ENCODE results near the gene SLC1A2. TPM values are rescaled to one million over a fixed set of nuclear protein-coding genes. Genes with fewer than 3 reads are reported as not detected.

Gene SLC1A2
- total and polyA plus RNA-seq, 2 donors (not counting 3 experiments of a cell fraction or from before 2014, with no cell fraction given) = not detected

DNA sequence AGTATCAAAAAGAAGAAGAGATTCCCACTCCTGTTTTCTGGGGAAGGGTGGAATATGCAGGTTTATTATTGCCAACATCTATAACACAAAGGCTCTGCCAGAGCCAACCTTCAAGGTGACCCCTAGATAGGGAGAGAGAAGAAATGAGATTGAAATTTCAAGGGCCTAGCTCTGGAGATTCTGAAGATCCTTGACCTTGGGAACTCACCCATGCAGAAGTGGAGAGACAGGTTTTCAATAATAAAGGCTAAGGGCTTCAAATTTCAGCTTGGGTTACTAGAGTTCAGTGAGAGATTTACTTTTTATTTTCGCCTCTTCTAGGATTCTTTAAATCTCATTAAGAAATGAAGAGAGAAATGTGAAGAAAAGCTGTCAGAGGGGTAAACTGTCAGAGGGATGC, 182.0 kb downstream of the SLC1A2 start:
- no peak overlapping the region for H3K9ac ChIP-seq (replicated peaks; ENCODE audit: extremely low read depth, insufficient read depth, low read length)
- H2AFZ ChIP-seq (ENCODE audit: low read depth, low read length) = no peak overlapping the region
- H3K4me1 ChIP-seq (ENCODE audit: control insufficient read depth, extremely low read depth, insufficient read depth, low read length) = no peaks in the 10 kb centered on the region
- dilution Hi-C loops (cut with MboI; ENCODE audit: extremely low pct_ligation_motif_present, low sequenced_read_pairs) (no loop called here), intact Hi-C loops (cut with micrococcal nuclease) (loop anchor here (5.0 to 10.0 kb wide), 2 partner anchors 100 to 653 kb away; partner anchors contain the start of gene CD44)
- no peaks in the 10 kb centered on the region for H3K79me2 ChIP-seq (ENCODE audit: control insufficient read depth, insufficient read depth, low read length)
- no peak for TF ChIP-seq GATA2 (IDR thresholded peaks at IDR 0.05; ENCODE audit: insufficient read depth, insufficient read length, low read depth, low read length)
- no peak for TF ChIP-seq MYC (IDR thresholded peaks at IDR 0.05; ENCODE audit: low read depth, low read length)
- TF ChIP-seq, protein P1, sequence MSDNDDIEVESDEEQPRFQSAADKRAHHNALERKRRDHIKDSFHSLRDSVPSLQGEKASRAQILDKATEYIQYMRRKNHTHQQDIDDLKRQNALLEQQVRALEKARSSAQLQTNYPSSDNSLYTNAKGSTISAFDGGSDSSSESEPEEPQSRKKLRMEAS (IDR thresholded peaks at IDR 0.05; ENCODE audit: insufficient read depth, insufficient read length) = no peak
- TF ChIP-seq POLR2AphosphoS5 (IDR thresholded peaks at IDR 0.05; ENCODE audit: insufficient read depth, low read depth, low read length) = no peak
- no peak for TF ChIP-seq FOS (IDR thresholded peaks at IDR 0.05; ENCODE audit: borderline replicate concordance, insufficient read depth, low read length)
- TF ChIP-seq, protein P2, sequence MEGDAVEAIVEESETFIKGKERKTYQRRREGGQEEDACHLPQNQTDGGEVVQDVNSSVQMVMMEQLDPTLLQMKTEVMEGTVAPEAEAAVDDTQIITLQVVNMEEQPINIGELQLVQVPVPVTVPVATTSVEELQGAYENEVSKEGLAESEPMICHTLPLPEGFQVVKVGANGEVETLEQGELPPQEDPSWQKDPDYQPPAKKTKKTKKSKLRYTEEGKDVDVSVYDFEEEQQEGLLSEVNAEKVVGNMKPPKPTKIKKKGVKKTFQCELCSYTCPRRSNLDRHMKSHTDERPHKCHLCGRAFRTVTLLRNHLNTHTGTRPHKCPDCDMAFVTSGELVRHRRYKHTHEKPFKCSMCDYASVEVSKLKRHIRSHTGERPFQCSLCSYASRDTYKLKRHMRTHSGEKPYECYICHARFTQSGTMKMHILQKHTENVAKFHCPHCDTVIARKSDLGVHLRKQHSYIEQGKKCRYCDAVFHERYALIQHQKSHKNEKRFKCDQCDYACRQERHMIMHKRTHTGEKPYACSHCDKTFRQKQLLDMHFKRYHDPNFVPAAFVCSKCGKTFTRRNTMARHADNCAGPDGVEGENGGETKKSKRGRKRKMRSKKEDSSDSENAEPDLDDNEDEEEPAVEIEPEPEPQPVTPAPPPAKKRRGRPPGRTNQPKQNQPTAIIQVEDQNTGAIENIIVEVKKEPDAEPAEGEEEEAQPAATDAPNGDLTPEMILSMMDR (IDR thresholded peaks at IDR 0.05; ENCODE audit: extremely low read depth in 1 of 2, insufficient read depth in 1 of 2, low read depth in 1 of 2, low read length in 2 of 2) = no peak
- no peak for TF ChIP-seq EZH2 (IDR thresholded peaks at IDR 0.05; ENCODE audit: borderline replicate concordance, low read depth, low read length, severe bottlenecking)
- no peak for TF ChIP-seq JUN (IDR thresholded peaks at IDR 0.05; ENCODE audit: borderline replicate concordance, insufficient read depth, insufficient read length, low read depth)
- TF ChIP-seq POLR2A (IDR thresholded peaks at IDR 0.05; ENCODE audit: low read depth, low read length) = no peak
- no TSS peak for BruUV-seq (replicated peaks)
- H3K9me3 ChIP-seq (replicated peaks; ENCODE audit: control insufficient read depth, insufficient read depth, low read length) = no peaks in the 10 kb centered on the region
- H3K4me3 ChIP-seq (replicated peaks in 1 of 3; ENCODE audit: insufficient read depth in 1 of 3, low read depth in 1 of 3, low read length in 3 of 3) = no peak overlapping the region
- H3K4me2 ChIP-seq (ENCODE audit: insufficient read depth, low read length) = no peak overlapping the region
- no peaks in the 10 kb centered on the region for H3K36me3 ChIP-seq (ENCODE audit: control insufficient read depth in 2 of 2, extremely low read depth in 1 of 2, insufficient read depth in 2 of 2, low read length in 2 of 2)
- DNase-seq (ENCODE audit: low read depth, low spot score) = no peak
- H3K9me1 ChIP-seq (replicated peaks; ENCODE audit: control insufficient read depth, extremely low read depth, insufficient read depth, low read length) = no peaks in the 10 kb centered on the region
- FAIRE-seq = no peak
- no peak overlapping the region for H3K27ac ChIP-seq (ENCODE audit: insufficient read depth, low read depth, low read length)
- H3K27me3 ChIP-seq (ENCODE audit: control insufficient read depth in 2 of 2, insufficient read depth in 2 of 2, low read length in 2 of 2) = peaks cover 5 to 16% of the 10 kb centered on the region in 2 experiments
- ChIA-PET CTCF (interaction anchor here (0.7 to 3.9 kb wide), 20 partner anchors 8 to 315 kb away, joined by 3 to 41 read pairs (median 4); no protein-coding TSS in a partner anchor), POLR2A (no interaction called here)
- no peaks in the 10 kb centered on the region for H4K20me1 ChIP-seq (replicated peaks; ENCODE audit: control insufficient read depth, extremely low read depth, insufficient read depth, low read length)

Data from endothelial cell of umbilical vein (primary cell).